ENCODE data around the gene SSR1.

DNA sequence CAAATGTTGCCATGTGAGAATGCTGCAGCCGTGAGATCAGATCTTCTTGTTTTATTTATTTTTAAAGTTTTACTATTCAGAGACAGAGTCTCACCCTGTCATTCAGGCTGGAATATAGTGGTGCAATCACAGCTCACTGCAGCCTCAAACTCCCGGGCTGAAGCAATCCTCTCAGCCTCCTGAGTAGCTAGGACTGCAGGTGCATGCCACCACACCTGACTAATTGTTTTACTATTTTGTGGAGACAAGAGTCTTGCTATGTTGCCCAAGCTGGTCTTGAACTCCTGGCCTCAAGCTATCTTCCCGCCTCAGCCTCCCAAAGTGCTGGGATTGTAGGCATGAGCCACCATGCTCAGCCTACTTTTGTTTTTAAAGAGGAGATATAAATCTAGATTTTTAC lies 22.5 kb upstream of the SSR1 start:
- TF ChIP-seq CTCF (IDR thresholded peaks at IDR 0.05; ENCODE audit: poor library complexity, severe bottlenecking) (no peak), REST (IDR thresholded peaks at IDR 0.05; ENCODE audit: borderline replicate concordance) (no peak), EZH2 (IDR thresholded peaks at IDR 0.05; ENCODE audit: borderline replicate concordance, insufficient read depth, low read length, poor library complexity, severe bottlenecking) (no peak), TAF1 (IDR thresholded peaks at IDR 0.05; ENCODE audit: low read depth) (no peak)

Data from neural cell (in vitro differentiated cells).